OCI-LY3 (cell line): ENCODE measurements around the gene CBY1.

ENCODE experiments used
- EZH2phosphoT487 ChIP-seq: fragments of 200-600 bp; shearing (Covaris generic); IDR thresholded peaks from 2 replicates; pipeline ENCODE4 v1.6.1; 2018; ENCODE audit warnings: antibody characterized with exemption, mixed run types, low read depth
- TF ChIP-seq, protein P1 (sequence below): fragments of 200-600, 300-600 bp; sonication (generic); IDR thresholded peaks from 2 replicates; pipeline ENCODE4 v1.5.1; 2014; ENCODE audit warnings: antibody characterized with exemption, low read length, low read depth

DNA sequence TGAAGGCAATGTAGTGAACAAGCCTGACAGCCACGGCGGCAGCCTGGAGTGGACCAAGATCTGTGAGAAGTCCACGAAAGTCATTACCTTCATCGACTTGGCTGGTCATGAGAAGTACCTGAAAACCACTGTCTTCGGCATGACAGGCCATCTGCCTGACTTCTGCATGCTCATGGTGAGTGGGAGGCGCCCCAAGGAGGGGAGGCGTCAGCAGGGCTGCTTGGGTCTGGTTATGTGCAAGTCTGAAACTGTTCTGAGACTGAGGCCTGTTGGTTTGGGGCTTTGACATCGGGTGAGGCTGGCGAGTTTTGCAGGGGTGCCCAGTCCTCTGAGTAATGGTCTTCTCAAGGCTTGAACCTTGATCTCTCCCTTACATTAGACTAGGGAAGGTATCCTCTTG is 60.4 kb downstream of the CBY1 start:
- TF ChIP-seq, protein P1, sequence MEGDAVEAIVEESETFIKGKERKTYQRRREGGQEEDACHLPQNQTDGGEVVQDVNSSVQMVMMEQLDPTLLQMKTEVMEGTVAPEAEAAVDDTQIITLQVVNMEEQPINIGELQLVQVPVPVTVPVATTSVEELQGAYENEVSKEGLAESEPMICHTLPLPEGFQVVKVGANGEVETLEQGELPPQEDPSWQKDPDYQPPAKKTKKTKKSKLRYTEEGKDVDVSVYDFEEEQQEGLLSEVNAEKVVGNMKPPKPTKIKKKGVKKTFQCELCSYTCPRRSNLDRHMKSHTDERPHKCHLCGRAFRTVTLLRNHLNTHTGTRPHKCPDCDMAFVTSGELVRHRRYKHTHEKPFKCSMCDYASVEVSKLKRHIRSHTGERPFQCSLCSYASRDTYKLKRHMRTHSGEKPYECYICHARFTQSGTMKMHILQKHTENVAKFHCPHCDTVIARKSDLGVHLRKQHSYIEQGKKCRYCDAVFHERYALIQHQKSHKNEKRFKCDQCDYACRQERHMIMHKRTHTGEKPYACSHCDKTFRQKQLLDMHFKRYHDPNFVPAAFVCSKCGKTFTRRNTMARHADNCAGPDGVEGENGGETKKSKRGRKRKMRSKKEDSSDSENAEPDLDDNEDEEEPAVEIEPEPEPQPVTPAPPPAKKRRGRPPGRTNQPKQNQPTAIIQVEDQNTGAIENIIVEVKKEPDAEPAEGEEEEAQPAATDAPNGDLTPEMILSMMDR: no peak
- TF ChIP-seq EZH2phosphoT487: no peak
